ENCODE measurements around the gene EPHA8. TPM values are rescaled to one million over a fixed set of nuclear protein-coding genes. Genes with fewer than 3 reads are reported as not detected.

The EPHA8 gene
- polyA plus RNA-seq, 1 of the 3 experiments (the other 2 are of a cell fraction) = 0.02 TPM

GRCh38 chr1:22563671-22564602, 648 bp downstream of the EPHA8 start (continued):
- TF ChIP-seq USF2 (IDR thresholded peaks at IDR 0.05; ENCODE audit: borderline replicate concordance, low read depth, low read length) = no peak

GRCh38 chr1:22566161-22566560, 2.9 kb downstream of the EPHA8 start:
- ChIA-PET CTCF (interaction anchor here (3.4 kb wide), 1 partner anchor 76 kb away, joined by 11 read pairs; no protein-coding TSS in a partner anchor), POLR2A (no interaction called here)
- no peak for DNase-seq
- Histone ChIP-seq H3K27ac (ENCODE audit: low read depth in 2 of 2, low read length in 1 of 2) (no peak overlapping the region), H3K9ac (no peak overlapping the region), H2AFZ (ENCODE audit: low read depth) (no peak overlapping the region), H4K20me1 (ENCODE audit: insufficient read depth) (no peaks in the 10 kb centered on the region), H3K27me3 (ENCODE audit: insufficient read depth) (peaks cover 56% of the 10 kb centered on the region), H3K9me2 (no peaks in the 10 kb centered on the region), H3K36me3 (replicated peaks in 1 of 2; ENCODE audit: control insufficient read depth in 1 of 2, insufficient read depth in 2 of 2, low read length in 1 of 2) (no peaks in the 10 kb centered on the region), H3K79me2 (ENCODE audit: insufficient read depth) (no peaks in the 10 kb centered on the region), H3K4me3 (ENCODE audit: low read depth in 2 of 2, low read length in 1 of 2) (no peak overlapping the region), H3K9me3 (no peaks in the 10 kb centered on the region), H3F3A (replicated peaks; ENCODE audit: insufficient read depth) (no peaks in the 10 kb centered on the region), H3K4me2 (no peak overlapping the region), H3K4me1 (ENCODE audit: control insufficient read depth in 1 of 2, insufficient read depth in 2 of 2, low read depth in 1 of 2, low read length in 1 of 2) (peaks cover 0 to 37% of the 10 kb centered on the region in 2 experiments; a peak in 1 of 4 replicates)
- 74% methylated on average over 12 of the region's 14 CpGs for WGBS (ENCODE audit: low lambda C conversion rate)
- TF ChIP-seq RCOR1 (IDR thresholded peaks at IDR 0.05; ENCODE audit: low read length) (no peak), EP300 (IDR thresholded peaks at IDR 0.05; ENCODE audit: borderline replicate concordance in 1 of 2, low read depth in 1 of 2, low read length in 1 of 2) (no peak), EZH2phosphoT487 (IDR thresholded peaks at IDR 0.05; ENCODE audit: borderline replicate concordance, low read depth) (no peak), SMC3 (IDR thresholded peaks at IDR 0.05; ENCODE audit: low read depth, low read length) (no peak), PBX3 (IDR thresholded peaks at IDR 0.05) (no peak), MAX (IDR thresholded peaks at IDR 0.05; ENCODE audit: low read depth) (no peak), NRF1 (IDR thresholded peaks at IDR 0.05; ENCODE audit: low read depth, low read length) (no peak), USF1 (IDR thresholded peaks at IDR 0.05; ENCODE audit: borderline replicate concordance, low read depth) (no peak), MEF2A (IDR thresholded peaks at IDR 0.05; ENCODE audit: borderline replicate concordance, low read depth) (no peak), USF2 (IDR thresholded peaks at IDR 0.05; ENCODE audit: borderline replicate concordance, low read depth, low read length) (no peak)

Data from SK-N-SH (cell line).